GM12892 (cell line): ENCODE data around the gene VPS13D.

Source experiments
- POLR2A ChIP-seq: IDR thresholded peaks from 2 replicates; pipeline ENCODE4 v1.6.1; 2011; ENCODE audit warnings: low read depth, low read length, control low read depth
- POLR2AphosphoS5 ChIP-seq: IDR thresholded peaks from 2 replicates; pipeline ENCODE4 v1.6.1; 2011; ENCODE audit warnings: low read depth, low read length, control low read depth
- TAF1 ChIP-seq: IDR thresholded peaks from 2 replicates; pipeline ENCODE4 v1.6.1; 2011; ENCODE audit warnings: low read depth, mild to moderate bottlenecking, control low read depth, low read length, borderline replicate concordance

DNA sequence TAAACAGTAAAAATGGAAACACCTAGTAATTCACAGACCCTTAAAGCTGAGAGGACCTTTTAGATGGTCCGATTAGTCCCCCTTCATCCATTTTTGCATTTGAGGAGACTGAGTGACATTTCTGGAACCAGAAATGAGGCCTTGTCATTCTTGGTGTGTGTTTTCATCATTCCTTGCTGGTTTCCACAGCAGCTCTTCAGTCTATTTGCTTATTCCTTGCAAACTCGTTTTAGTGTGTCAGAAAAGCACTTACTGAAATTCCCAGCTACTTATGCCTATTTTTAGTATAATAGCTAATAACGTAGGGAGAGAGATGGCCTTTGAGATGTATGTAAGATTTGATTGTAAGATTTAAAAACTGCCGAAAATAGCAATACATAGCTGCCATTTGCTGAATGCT lies 70.9 kb downstream of the VPS13D start:
- TF ChIP-seq POLR2A (no peak), POLR2AphosphoS5 (no peak), TAF1 (no peak)
